ENCODE data around the gene CFAP73. TPM values are rescaled to one million over a fixed set of nuclear protein-coding genes. Genes with fewer than 3 reads are reported as not detected.
A peak's percentile ranks its signal among the peaks of the same experiment; 100 is the strongest.

Gene CFAP73
- total RNA-seq, 1 experiment from 2014 or later, result 0.34 TPM

DNA sequence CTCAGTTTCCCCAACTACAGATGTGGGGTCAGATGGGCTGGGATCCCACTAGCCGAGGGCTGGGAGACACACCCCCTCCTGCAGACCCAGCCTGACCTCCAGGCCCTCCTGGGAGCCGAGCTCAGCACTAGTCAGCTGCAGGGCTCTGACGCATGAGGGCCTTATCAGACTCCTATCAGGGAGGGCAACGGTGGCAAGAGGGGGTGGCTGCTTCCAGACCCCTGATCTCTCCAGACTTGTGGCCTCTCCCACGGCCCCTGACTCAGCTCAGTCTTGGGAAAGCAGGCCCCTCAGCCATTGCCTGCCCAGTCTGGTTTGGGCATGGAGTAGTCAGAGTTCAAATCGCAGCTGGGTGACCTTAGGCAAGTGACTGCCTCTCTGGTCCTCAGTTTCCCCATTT is 16.5 kb upstream of the CFAP73 start:
- TF ChIP-seq ELF1 (IDR thresholded peaks at IDR 0.05; ENCODE audit: borderline replicate concordance, low read depth) (no peak), CEBPB (IDR thresholded peaks at IDR 0.05; ENCODE audit: low read depth) (no peak), SP1 (IDR thresholded peaks at IDR 0.05; ENCODE audit: low read depth) (no peak), YY1 (IDR thresholded peaks at IDR 0.05; ENCODE audit: extremely low read depth, insufficient replicate concordance, low read depth, low read length) (no peak), SRF (IDR thresholded peaks at IDR 0.05; ENCODE audit: low read depth) (no peak), CBX3 (IDR thresholded peaks at IDR 0.05; ENCODE audit: low read depth) (no peak), POLR2AphosphoS5 (IDR thresholded peaks at IDR 0.05; ENCODE audit: low read depth, low read length) (no peak), EGR1 (IDR thresholded peaks at IDR 0.05; ENCODE audit: low read depth) (no peak)
- H3K9ac ChIP-seq (ENCODE audit: low read length), result no peak overlapping the region
- no peak overlapping the region for H3K4me3 ChIP-seq (replicated peaks in 1 of 2; ENCODE audit: low read depth in 1 of 2, low read length in 2 of 2)
- CTCF ChIA-PET, result no interaction called here
- H3K36me3 ChIP-seq (ENCODE audit: control insufficient read depth in 1 of 2, insufficient read depth in 2 of 2, low read length in 2 of 2), result no peaks in the 10 kb centered on the region
- intact Hi-C loops (cut with micrococcal nuclease), result no loop called here
- RAD21 ChIA-PET (ENCODE audit: low non-redundant PET in 1 of 2, low total read pairs in 2 of 2, uncharacterized antibody in 2 of 2, unreplicated experiment in 2 of 2), result no interaction called here
- H3K4me1 ChIP-seq (ENCODE audit: control insufficient read depth in 1 of 2, insufficient read depth in 2 of 2, low read length in 2 of 2), result peaks cover 13 to 34% of the 10 kb centered on the region in 2 experiments
- H4K20me1 ChIP-seq (ENCODE audit: insufficient read depth), result no peaks in the 10 kb centered on the region
- no peak overlapping the region for H2AFZ ChIP-seq (ENCODE audit: low read depth, low read length, poor library complexity, severe bottlenecking)
- H3K27me3 ChIP-seq (ENCODE audit: insufficient read depth, low read length), result no peaks in the 10 kb centered on the region
- H3K9me2 ChIP-seq (ENCODE audit: insufficient read depth), result no peaks in the 10 kb centered on the region
- POLR2A ChIA-PET, result no interaction called here
- H3K27ac ChIP-seq (ENCODE audit: low read depth, low read length), result no peak overlapping the region
- ATAC-seq, result no peak
- no peak overlapping the region for H3K4me2 ChIP-seq (ENCODE audit: low read length)
- peaks cover 12% of the 10 kb centered on the region; the same call in 1 of the 2 replicates for H3K79me2 ChIP-seq (ENCODE audit: insufficient read depth, low read length)
- no TSS peak for BruUV-seq (replicated peaks)
- no peaks in the 10 kb centered on the region for H3K9me3 ChIP-seq (ENCODE audit: control insufficient read depth in 1 of 2, insufficient read depth in 1 of 2, low read depth in 1 of 2, low read length in 2 of 2)
- no peak for DNase-seq (ENCODE audit: low read depth, low spot score)

DNA sequence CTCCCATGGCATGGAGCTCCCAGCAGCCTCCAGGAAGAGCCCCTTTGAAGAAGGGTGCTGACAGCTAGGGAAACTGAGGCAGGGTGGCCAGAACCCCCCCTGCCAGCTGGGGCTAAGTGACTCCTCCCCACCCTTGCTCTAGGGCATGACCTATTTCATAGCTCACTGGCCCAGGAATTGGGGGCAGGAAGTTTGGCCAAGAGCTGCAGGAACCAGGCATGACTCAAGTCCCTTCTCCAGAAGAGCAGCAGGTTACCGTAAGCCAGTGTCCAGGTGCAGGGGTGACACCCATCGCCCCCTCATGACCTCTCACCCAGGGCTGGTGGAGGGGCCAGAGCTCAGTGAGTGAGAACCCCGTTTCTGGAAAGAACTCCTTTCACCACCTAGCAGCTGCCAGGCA is 15.9 kb upstream of the CFAP73 start:
- H3K27ac ChIP-seq (ENCODE audit: low read depth, low read length), result no peak overlapping the region
- no peaks in the 10 kb centered on the region for H3K27me3 ChIP-seq (ENCODE audit: insufficient read depth, low read length)
- peaks cover 12% of the 10 kb centered on the region; the same call in 1 of the 2 replicates for H3K79me2 ChIP-seq (ENCODE audit: insufficient read depth, low read length)
- H3K4me1 ChIP-seq (ENCODE audit: control insufficient read depth in 1 of 2, insufficient read depth in 2 of 2, low read length in 2 of 2), result peaks cover 13 to 34% of the 10 kb centered on the region in 2 experiments
- H3K9ac ChIP-seq (ENCODE audit: low read length), result no peak overlapping the region
- H3K36me3 ChIP-seq (ENCODE audit: control insufficient read depth in 1 of 2, insufficient read depth in 2 of 2, low read length in 2 of 2), result no peaks in the 10 kb centered on the region
- DNase-seq (ENCODE audit: low read depth, low spot score) (no peak), ATAC-seq (no peak)
- POLR2A ChIA-PET, result no interaction called here
- no peaks in the 10 kb centered on the region for H4K20me1 ChIP-seq (ENCODE audit: insufficient read depth)
- no TSS peak for BruUV-seq (replicated peaks)
- no peak overlapping the region for H3K4me3 ChIP-seq (replicated peaks in 1 of 2; ENCODE audit: low read depth in 1 of 2, low read length in 2 of 2)
- no peak for TF ChIP-seq ZNF274 (IDR thresholded peaks at IDR 0.05; ENCODE audit: low read depth, low read length)
- TF ChIP-seq CBX3 (IDR thresholded peaks at IDR 0.05; ENCODE audit: low read depth), result no peak
- no peak for TF ChIP-seq POLR2AphosphoS5 (IDR thresholded peaks at IDR 0.05; ENCODE audit: low read depth, low read length)
- no peak for TF ChIP-seq FOSL1 (IDR thresholded peaks at IDR 0.05; ENCODE audit: low read depth)
- no peak for TF ChIP-seq RAD21 (IDR thresholded peaks at IDR 0.05; ENCODE audit: low read depth)
- TF ChIP-seq EZH2 (IDR thresholded peaks at IDR 0.05), result no peak
- TF ChIP-seq REST (IDR thresholded peaks at IDR 0.05; ENCODE audit: low read depth), result no peak
- no peak for TF ChIP-seq TCF7L2 (IDR thresholded peaks at IDR 0.05; ENCODE audit: borderline replicate concordance, extremely low read depth, insufficient read depth, insufficient read length)
- TF ChIP-seq, protein P1, sequence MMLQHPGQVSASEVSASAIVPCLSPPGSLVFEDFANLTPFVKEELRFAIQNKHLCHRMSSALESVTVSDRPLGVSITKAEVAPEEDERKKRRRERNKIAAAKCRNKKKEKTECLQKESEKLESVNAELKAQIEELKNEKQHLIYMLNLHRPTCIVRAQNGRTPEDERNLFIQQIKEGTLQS (IDR thresholded peaks at IDR 0.05), result no peak
- TF ChIP-seq, protein P2, sequence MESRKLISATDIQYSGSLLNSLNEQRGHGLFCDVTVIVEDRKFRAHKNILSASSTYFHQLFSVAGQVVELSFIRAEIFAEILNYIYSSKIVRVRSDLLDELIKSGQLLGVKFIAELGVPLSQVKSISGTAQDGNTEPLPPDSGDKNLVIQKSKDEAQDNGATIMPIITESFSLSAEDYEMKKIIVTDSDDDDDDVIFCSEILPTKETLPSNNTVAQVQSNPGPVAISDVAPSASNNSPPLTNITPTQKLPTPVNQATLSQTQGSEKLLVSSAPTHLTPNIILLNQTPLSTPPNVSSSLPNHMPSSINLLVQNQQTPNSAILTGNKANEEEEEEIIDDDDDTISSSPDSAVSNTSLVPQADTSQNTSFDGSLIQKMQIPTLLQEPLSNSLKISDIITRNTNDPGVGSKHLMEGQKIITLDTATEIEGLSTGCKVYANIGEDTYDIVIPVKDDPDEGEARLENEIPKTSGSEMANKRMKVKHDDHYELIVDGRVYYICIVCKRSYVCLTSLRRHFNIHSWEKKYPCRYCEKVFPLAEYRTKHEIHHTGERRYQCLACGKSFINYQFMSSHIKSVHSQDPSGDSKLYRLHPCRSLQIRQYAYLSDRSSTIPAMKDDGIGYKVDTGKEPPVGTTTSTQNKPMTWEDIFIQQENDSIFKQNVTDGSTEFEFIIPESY (IDR thresholded peaks at IDR 0.05; ENCODE audit: extremely low read depth, insufficient replicate concordance, low read length), result no peak
- TF ChIP-seq CEBPB (IDR thresholded peaks at IDR 0.05; ENCODE audit: low read depth), result no peak
- H2AFZ ChIP-seq (ENCODE audit: low read depth, low read length, poor library complexity, severe bottlenecking), result no peak overlapping the region
- peak overlapping the region; percentile 100; the same call in 1 of the 2 replicates for H3K4me2 ChIP-seq (ENCODE audit: low read length)
- CTCF ChIA-PET, result interaction anchor here (1.0 to 2.3 kb wide), 2 partner anchors 11 to 13 kb away, joined by 3 to 8 read pairs; no protein-coding TSS in a partner anchor
- RAD21 ChIA-PET (ENCODE audit: low non-redundant PET in 1 of 2, low total read pairs in 2 of 2, uncharacterized antibody in 2 of 2, unreplicated experiment in 2 of 2), result no interaction called here
- H3K9me3 ChIP-seq (ENCODE audit: control insufficient read depth in 1 of 2, insufficient read depth in 1 of 2, low read depth in 1 of 2, low read length in 2 of 2), result no peaks in the 10 kb centered on the region
- intact Hi-C loops (cut with micrococcal nuclease), result loop anchor here (2.0 kb wide), 1 partner anchor 35 kb away; no protein-coding TSS in a partner anchor
- no peaks in the 10 kb centered on the region for H3K9me2 ChIP-seq (ENCODE audit: insufficient read depth)

All from HCT116 (cell line).